ENCODE data around the gene RTP5.
"Not testable (repeated sequence)": the region's sequence is repeated elsewhere in the genome, so short reads cannot be mapped to it uniquely, and the experiment has no call there.

The RTP5 gene

GRCh38 chr2:241904011-241904718 is 34.6 kb downstream of the RTP5 start:
- DNase-seq = no peak

DNA sequence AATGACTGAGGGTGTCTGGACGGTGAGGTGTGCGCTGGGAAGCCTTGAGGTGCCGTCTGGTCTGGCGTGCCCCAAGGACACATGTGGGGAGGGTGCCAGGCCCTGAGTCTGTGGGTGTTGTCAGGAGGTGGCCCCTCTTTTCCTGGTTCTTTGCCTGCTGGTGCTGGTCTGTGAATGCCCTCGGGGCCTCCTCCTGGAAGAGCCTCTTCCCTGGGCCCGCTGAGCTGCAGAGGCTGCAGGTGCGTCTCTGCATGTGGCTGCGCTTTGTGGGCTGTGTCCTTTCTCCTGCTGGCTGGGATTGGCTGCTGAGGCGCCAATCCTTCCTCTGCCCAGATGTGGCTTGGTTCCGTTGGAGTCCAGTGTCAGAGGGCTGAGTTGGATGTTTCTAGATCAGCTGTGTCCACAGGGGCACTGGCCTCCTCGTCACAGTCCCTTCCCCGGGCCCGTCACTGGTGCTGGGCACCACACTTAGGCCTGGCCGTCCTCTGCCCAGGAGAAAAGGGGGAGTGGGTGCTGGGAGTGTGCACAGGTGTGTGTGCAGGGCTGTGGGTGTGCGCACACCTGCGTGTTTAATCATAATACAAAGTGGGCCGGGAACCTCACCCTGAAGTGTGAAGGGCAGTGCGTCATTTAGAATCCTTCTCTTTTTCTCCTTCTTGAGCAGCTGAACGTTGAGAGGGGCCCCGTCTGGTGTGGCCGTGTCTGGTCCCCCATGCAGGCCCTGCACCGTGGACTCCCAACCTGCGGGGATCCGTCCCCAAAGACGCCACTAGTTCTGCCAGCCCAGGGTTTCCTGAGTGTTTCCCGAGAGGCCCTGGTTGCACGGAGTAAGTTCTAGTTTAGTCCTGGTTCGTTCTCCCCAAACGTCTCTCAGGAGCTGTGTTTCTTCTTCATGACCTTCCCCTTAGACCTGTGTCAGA is 35.5 kb downstream of the RTP5 start:
- no peak for DNase-seq

GRCh38 chr2:241905716-241906377 is 36.3 kb downstream of the RTP5 start:
- no peak for DNase-seq

- not testable (repeated sequence) for DNase-seq
Observed at GRCh38 chr2:241906378-241906770, 36.8 kb downstream of the RTP5 start.

DNA sequence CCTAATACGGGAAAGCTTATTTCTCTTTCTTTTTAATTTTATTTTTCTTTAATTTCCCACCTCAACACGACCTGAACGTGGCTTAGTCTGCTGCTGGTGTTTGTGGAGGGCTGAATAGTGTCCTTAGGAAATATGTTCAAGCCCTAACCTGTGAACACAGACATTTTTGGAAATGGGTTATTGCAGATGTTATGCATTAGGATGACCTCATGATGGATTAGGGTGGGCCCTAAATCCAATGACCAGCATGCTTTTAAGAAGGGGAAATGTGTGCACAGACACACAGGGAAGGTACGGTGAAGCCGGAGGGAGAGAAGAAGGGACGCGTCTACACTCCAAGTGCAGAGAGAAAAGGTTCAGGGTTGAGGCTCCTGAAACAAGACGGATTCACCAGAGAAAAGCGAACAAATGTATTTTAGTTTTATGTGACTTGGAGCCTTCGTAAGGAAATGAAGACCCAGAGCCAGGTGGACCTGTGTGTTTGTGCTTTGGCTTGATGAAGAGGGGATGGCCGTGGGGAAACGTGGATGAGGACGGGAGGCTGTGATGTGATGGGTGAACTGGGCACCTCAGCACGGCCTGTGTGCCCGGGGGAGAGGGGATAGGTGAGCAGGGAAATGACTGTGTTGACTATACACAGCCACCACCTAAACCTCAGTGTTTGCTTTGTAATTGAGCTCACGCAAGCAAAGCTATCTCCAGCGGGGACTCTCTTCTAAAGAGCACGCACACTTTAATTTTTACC is 37.5 kb downstream of the RTP5 start:
- no peak for DNase-seq

- not testable (repeated sequence) for DNase-seq
Observed at GRCh38 chr2:241907831-241908230, 38.3 kb downstream of the RTP5 start.

- DNase-seq = no peak
Observed at GRCh38 chr2:241908686-241909420, 39.3 kb downstream of the RTP5 start.

- DNase-seq = no peak
Observed at GRCh38 chr2:241909769-241910168, 40.2 kb downstream of the RTP5 start.

DNA sequence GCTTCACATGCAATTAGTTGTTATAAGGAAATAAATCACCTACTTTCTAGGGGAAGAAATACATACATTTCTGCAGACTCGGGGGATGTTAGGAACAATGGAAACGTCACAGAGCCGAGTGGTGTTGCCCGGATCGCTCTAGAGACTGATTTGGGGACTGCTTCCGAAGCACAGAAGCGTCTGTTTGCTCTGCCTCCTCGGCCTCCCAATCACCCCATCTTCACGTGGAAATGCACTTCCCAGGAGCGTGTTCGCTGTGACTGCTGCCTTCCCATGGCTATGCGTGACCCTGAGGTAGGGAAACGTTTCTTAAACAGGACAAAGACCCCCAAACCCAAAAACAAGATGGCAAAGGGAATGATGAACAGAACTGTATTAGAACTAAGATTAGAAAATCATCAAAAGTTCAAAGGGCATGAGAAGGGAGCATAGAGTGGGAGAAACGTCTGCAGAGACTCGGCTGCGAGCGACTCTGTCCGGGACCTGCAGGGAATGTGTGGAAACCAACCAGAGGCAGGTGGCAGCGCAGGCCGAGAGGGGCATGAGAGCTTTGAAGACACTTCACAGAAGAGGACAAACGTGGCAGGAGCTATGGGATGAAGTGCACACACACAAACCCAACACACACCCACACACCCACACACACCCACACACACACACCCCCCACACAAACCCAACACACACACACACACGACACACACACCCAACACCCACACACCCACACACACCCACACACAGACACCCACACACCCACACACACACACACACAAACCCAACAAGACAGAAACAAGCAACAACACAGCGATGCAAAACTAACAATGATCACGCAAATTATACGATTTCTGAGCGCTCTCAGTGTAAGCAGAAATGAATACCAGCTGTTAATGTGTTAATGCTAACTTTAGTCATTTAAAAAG is 41.3 kb downstream of the RTP5 start:
- DNase-seq = no peak

DNA sequence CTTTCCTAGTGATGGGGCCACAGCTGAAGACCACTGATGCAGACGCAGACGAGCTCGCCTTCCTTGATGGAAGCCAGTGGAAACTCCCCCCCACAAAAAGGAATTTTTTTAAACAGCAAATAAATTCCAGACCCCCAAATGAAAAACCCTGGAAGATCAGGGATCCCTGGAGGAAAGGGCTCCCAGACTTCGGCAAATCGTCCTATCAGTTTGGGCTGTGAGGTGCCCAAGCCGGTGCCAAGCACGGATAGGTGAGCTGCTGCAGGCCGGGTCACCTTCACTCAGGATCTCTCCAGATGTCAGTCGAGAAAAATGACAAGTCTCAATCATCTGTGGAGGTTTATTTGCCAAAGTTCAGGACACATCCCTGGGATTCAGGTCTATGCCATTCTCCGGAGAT is 42.0 kb downstream of the RTP5 start:
- DNase-seq = no peak

- no peak for DNase-seq
Observed at GRCh38 chr2:241912021-241912555, 42.6 kb downstream of the RTP5 start.

DNA sequence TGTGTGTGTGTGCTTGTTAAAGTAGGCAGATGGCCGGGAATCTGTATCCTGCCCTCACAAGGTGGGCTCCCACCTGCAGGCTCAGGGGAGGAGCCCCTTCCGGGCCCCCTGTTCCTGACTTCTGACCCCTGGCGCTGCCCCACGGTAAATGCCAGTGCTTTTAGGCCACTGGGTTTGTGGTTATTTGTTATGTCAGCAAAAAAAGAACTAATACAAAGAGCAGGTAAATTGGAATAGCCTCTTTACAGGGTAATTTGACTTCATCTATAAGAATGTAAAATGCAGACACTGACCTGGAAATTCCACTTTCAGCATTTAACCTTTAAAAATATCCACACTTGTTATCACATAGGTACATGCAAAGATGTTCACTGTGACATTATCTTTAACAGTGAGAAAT is 44.2 kb downstream of the RTP5 start:
- no peak for DNase-seq

- DNase-seq = no peak
Observed at GRCh38 chr2:241914542-241914941, 45.0 kb downstream of the RTP5 start.

DNA sequence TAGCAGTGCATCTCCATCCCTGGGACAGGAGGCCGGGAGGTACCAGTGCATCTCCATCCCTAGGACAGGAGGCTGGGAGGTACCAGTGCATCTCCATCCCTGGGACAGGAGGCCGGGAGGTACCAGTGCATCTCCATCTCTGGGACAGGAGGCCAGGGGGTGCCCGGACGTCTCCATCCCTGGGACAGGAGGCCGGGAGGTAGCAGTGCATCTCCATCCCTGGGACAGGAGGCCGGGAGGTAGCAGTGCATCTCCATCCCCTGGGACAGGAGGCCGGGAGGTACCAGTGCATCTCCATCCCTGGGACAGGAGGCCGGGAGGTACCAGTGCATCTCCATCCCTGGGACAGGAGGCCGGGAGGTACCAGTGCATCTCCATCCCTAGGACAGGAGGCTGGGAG is 52.1 kb downstream of the RTP5 start:
- not testable (repeated sequence) for DNase-seq

- DNase-seq = no peak
Observed at GRCh38 chr2:241922411-241922810, 52.9 kb downstream of the RTP5 start.

DNA sequence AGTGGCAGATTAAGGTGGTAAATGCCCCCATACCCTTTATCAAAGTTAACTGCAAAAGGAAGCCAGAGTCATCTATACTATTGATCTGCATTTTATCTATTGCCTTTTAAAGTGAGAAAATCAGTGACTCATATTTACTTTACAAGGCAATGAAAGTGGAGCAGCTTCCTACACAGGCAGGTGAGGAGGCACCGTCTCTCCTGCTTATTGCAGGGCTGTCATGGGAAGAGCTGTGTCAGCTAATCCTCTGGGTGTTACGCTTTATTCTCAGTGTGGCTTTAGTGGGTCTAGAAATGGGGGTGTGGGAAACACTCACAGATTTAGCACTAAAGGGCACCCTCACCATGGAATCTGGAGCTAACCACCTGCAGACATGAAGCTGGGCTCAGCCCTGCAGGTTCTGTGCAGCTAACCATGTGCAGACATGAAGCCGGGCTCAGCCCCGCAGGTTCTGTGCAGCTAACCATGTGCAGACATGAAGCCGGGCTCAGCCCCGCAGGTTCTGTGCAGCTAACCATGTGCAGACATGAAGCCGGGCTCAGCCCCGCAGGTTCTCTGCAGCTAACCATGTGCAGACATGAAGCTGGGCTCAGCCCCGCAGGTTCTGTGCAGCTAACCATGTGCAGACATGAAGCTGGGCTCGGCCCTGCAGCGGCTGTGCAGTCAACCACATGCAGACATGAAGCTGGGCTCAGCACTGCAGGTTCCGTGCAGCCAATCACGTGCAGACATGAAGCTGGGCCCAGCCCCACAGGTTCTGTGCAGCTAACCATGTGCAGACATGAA is 53.5 kb downstream of the RTP5 start:
- DNase-seq = not testable (repeated sequence)
